Pulmonary artery endothelial cell (primary cell): Measurements from ENCODE around the gene TNFRSF1A. TPM values are rescaled to one million over a fixed set of nuclear protein-coding genes. Genes with fewer than 3 reads are reported as not detected.

Experiments used
- DNase-seq: peaks from one replicate; pipeline ENCODE4 v3.0.0-alpha.2; 2011; ENCODE audit warnings: low read depth, low spot score
- total RNA-seq: library from RNA; depleted of rRNA; stranded (reverse); fragments of >200 nt; gene quantifications from 2 replicates; pipeline ENCODE4 v1.2.3, GENCODE V29; 2014

The TNFRSF1A gene
- total RNA-seq, 1 donor from 2014 or later, result 53.3 TPM

GRCh38 chr12:6374786-6375160, 32.9 kb upstream of the TNFRSF1A start:
- DNase-seq, result no peak

DNA sequence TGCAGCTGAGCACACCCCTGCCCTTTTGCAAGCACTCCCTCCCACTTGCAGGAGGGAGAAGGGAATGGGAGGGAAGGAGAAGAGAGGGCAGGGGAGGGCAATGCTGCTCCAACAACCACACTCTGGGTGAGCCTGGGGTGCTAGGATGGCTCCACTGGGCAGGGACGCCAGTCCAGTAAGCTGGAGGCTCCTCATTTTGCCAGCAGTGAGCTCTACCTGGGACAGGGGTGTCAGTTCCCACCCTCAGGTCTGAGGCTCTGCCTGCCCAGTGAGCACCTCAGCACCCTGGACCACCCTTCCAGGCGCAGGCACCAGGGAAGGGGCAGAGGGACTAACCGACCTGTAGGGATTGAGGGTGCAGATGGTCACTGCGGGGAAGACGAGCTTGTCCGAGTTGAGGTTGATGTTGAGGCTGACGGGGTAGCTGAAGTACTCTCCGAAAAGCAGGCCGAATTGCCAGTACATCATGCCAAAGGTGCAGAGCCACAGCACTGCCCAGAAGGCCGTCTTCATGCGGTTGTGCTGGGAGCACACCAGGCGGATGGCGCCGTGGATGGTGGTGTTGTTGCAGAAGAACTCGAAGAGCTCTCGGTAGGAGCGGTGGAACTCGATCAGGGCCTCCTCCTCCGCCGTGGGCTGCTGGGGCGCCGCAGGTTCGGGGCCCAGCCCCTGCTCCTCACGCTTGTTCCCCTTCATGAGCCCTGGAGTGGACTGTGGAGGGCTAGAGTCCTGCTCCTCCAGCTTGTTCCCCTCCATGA, 32.3 kb upstream of the TNFRSF1A start:
- DNase-seq, result no peak

- DNase-seq, result no peak
These were observed 31.3 kb upstream of the TNFRSF1A start for GRCh38 chr12:6373022-6373787.

DNA sequence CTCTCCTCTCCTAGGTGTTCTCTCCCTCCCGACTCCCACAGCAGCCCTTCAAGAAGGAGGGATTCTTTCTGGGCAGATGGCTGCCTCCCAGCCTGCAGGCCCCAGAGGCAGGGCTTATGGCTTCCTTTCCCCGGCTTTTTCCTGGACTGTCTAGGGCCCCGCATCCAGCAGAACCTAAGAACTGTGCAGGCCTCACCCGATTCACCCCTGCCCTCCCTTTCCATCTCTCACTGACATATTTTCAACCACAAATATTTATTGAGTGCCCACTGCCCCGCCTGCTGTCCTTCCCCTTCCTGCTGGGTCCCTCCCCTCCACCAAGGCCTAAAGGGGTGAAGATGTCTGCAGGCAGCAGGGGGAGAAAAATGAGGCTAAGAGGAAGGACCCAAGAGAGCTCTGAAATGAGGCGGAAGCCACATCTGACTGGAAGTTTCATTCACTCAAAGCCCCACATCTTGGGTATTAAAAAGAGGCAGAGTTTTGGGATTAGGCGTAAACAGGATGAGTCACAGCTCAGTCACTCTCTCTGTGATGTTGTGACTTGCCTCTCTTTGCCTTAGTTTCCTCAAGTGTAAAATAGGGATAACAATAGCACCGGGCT, 30.6 kb upstream of the TNFRSF1A start:
- no peak for DNase-seq

DNA sequence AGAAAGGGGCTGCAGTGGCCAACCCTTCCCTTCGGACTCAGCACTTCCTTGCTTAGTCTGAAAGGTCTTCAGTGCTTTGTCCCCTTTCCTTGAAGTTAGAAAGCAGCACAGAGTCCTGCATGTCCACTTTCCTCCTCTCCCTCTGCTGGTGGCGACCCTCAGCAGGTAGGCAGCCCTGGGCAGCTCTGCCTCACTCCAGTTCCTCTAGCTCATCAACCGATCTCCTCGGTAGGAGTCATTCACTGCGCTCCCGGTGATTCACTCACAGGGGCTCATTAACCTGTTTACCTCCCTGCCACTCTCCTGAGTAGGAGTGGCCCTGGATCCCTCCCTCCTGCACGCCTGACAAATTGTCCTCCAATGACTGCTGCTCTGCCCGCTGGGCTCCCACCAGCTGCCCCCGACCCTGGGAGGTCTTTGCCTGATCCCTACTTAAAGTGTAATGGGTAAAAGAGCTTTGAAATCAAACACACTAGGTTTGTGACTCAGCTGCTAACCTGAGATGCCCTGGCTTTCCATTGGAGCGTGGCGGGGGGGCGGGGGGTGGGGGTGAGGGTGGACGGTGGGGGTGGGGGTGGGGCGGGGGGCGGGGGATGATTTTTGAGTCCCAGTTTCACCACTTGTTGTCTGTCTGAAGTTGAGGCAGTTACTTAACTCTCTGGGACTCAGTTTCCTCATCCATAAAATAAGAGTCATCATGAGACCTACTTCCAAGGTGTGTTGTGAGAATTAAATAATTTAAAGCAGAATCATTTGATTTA, 29.3 kb upstream of the TNFRSF1A start:
- no peak for DNase-seq

DNA sequence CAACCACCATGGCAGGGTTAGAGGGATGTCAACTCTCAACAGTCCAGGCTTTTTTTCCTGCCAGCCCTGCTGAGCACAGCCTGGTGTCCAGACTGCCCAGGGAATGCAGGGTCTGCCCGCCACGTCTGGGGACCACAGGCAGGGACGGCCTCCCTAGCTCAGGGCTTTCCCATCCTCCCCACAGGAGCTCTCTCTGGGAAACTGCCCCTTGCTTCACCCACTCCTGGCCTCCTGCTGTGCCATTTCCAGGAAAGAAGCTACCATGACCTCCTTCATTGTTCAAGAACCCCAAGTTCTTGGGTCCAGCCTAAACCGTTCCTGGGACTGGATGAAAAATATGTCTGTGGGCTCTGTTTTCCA, 28.7 kb upstream of the TNFRSF1A start:
- DNase-seq, result no peak

DNA sequence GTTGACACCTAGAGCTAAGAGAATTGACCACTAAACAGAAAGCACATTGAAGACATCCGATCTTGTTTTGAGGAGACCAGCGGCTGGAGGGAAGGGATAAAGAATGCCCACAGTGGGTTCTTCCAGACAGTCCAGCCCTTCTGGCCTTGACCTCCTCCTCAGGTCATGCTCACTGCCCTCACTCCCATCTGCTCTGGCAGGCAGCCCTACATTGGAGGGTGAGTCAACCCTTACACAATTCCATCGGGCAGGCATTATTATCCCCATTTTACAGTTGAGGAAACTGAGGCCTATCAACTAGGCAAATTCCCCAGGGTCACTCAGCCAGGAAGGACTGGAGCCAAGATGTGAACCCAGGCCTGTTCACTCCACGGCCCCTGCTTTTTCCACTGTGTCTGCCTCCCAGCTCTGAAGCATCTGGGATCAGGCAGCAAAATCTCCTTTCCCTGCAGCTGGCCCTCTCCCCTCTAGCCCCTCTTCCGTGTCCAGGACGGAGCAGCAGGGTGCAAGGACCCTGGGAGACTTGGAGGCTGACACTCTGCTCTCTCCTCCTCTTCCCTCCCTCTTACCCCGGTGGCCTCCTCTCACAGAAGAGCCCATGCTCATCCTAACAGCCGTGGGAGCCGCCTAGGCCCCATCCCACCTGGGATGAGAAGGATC, 28.2 kb upstream of the TNFRSF1A start:
- DNase-seq, result no peak

DNA sequence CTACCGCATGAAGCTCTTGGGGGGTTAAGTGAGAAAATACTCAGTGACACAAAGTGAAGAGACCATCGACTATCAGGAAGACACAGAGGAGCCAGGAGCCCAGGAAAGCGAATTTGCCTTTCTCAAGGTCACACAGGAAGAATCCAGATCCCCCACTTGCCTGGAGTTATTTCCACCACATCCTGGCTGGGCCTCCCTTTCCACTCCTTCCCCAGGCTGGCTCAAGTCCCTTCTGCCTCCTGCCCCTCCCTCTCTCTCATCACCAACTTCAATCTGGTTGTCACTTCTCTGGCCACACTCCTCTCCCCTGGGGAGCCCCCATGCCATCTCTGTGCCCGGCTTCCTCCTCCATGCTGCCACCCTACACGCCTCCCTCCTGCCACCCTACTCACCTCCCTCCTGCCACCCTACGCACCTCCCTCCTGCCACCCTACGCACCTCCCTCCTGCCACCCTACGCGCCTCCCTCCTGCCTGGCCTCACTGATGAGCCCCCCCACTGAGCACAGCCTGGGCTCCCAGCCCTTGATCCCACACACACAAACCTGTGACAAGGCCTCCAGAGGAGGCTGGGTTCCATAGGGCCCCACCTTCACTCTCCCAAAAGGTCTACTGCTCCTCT, 27.1 kb upstream of the TNFRSF1A start:
- DNase-seq, result no peak

GRCh38 chr12:6367969-6368892, 26.4 kb upstream of the TNFRSF1A start:
- DNase-seq, result no peak

DNA sequence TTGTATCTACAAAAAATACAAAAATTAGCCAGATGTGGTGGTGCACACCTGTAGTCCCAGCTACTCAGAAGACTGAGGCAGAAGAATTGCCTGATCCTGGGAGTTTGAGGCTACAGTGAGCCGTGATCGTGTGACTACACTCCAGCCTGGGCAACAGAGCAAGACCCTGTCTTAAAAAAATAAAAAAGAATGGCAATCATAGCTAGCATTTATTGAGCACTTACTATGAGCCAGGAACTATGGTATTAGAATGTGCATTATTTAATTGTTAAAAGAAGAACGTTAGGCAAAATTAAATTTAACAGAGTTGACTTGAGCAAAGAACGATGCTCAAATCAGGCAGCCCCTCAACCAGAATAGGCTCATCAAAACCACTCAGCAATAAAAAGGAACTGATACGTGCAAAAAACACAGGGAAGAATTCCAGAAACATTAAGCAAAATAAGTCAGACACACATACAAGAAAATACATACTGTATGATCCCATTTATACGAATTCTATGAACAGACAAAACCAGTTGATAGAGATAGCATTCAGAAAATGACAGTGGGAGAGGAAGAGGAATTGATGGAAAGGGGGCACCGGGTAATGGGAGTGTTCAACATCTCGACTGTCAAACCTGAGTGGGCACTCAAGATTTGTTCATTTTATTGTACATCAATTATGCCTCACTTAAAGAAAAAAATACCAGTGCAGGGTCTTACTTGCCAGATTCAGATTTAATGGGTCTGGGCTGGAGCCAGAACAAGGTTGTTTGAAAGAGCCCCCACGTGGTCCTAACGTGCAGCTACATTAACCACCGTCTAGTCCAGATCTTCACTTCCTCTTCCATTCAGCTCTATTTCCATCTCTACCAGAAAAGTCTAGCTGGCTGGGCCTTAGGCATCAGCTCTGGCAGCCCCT, 25.4 kb upstream of the TNFRSF1A start:
- no peak for DNase-seq

DNA sequence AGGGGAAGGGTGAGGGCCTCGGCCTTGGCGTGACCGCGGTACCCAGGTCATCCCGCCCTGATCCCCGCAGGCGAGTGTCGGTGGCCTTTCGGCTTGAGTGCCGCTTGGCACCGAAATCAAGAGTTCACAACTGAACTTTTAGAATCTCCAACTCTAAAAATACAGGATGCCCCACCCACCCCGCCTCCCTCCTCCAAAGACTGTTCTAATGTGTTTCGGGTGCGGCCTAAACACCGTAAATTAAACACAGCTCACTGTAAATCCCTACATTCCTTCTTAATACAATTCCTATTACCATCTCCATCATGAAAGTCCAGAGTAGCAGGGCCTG, 22.1 kb upstream of the TNFRSF1A start:
- no peak for DNase-seq

- no peak for DNase-seq
These were observed 21.6 kb upstream of the TNFRSF1A start for GRCh38 chr12:6363330-6364043.

DNA sequence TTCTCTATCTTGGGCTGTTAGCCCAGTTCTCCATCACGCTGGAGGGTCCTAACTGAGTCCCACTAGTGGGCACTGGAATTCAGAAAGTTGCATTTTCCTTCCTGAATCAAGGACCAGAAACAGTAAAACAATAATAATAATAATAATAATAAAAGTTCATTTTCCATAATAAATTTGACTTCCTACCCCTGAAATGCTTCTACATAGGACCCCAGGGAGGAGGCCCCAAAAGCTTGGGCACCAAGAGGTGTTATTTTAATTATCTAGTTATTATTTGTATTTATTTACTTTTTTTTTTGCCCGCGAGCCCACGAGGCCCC, 21.1 kb upstream of the TNFRSF1A start:
- DNase-seq, result no peak

DNA sequence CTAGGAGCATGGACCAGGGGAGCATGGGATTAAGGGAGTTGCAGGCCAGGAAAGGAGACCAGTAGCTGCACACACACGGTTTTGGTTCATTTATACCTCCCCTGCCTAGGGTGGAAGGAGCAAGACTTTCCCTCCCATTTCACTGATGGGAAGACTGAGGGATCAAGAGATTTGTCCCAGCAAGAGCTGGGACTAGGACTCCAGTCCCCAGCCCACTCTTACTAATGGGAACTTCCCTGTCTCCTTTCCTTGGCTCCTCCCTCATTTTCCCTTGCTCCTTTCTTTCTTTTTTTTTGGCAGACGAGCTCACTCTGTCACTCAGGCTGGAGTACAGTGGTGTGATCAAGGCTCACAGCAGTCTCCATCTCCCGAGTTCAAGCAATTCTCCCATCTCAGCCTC, 20.5 kb upstream of the TNFRSF1A start:
- no peak for DNase-seq

DNA sequence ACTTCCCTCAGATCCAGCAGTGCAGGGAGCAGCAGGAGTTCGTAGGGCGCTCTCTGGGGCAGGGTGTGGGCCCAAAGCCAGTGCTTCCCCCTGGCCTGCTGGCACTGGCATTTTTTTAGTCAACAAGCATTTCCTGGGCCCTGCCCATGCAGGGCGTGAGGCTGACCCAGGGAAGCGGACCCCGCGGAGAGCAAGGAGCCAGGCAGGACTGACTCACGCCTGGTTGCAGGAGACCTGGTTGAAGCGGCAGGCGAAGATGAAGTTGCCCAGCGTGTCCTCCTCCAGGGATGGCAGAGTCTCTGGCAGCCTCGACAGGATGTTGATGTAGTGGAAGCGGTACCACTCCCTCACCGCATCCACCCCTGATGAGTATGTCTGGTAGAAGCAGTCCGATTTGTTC, 20.0 kb upstream of the TNFRSF1A start:
- DNase-seq, result no peak

DNA sequence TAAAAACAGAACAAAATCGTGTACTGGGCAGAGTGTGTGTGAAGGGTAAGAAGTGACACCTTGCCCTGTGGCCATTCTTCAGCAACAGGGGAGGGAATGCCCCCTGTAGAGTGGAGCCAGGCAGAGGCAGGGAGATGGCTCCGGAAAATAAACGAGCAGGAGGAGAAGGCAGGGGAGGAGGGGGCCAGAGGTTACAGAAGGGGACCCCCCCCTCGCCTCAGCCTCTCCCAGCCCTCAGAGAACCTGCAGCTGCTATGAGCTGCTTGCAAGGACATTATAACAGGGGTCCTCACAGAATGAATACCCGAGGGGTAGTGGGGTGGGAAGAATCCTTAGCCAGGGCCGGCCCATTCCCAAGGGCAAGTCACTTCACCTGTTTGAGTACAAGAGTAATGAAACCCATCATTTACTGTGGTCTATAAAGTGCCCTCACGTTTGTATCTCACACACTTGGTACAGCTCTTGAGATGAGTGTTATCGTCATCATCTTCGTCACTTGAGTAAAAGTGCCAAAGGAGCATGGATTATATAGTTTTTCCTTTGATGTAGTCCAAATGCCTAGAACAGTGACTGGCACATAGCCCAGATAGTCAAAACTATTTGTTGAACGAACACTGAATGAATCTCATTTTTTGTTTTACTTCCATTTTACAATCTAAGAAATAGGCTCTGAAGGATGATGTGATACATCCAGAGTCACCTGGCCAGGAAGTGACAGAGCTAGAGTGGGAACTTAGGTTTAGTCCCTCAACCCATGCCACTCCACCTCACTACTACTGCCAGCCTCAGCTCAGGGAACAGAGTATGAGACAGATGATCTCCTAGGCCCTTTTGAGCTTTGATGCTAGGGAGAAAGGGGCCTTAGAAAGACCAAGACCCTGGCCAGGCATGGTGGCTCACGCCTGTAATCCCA, 19.0 kb upstream of the TNFRSF1A start:
- DNase-seq, result no peak

- DNase-seq, result no peak
These were observed 18.2 kb upstream of the TNFRSF1A start for GRCh38 chr12:6360080-6360571.
